Breast epithelium (tissue), 3 donors: ENCODE data around the gene WAS.

Experiments used
- CTCF ChIP-seq, 3 donors: fragments of 450-650 bp; IDR thresholded peaks; one replicate each; pipeline ENCODE4 v1.5.1; 2016 to 2017; ENCODE audit warnings: antibody characterized with exemption in 3 of 3, mild to moderate bottlenecking in 3 of 3, moderate library complexity in 3 of 3
- POLR2A ChIP-seq: fragments of 450-650 bp; IDR thresholded peaks from one replicate; pipeline ENCODE4 v1.6.1; 2016; ENCODE audit warnings: antibody characterized with exemption, mild to moderate bottlenecking, moderate library complexity

GRCh38 chrX:48696909-48697727 is 13.5 kb downstream of the WAS start:
- no peak for TF ChIP-seq CTCF (IDR thresholded peaks at IDR 0.05)
- TF ChIP-seq POLR2A: no peak
